Measurements from ENCODE around the gene IGIP. TPM values are rescaled to one million over a fixed set of nuclear protein-coding genes. Genes with fewer than 3 reads are reported as not detected.

IGIP gene
- total and polyA plus RNA-seq, 9 donors: 6.8 to 17.3 (median 12.9) TPM

GRCh38 chr5:140109018-140109758 is 16.5 kb upstream of the IGIP start:
- no peaks in the 10 kb centered on the region for H3K27me3 ChIP-seq
- intact Hi-C loops (cut with DNase I): no loop called here
- WGBS, 3 donors: 32 to 53% (median 36%) methylated on average over 24 of the region's 24 CpGs
- TF ChIP-seq EP300 (IDR thresholded peaks at IDR 0.05): no peak
- no peak for TF ChIP-seq POLR2A (IDR thresholded peaks at IDR 0.05)
- no peaks in the 10 kb centered on the region for H3K9me3 ChIP-seq
- H3K4me3 ChIP-seq: peak overlapping the region; percentile 83
- H3K4me1 ChIP-seq (ENCODE audit: insufficient read depth): peaks cover 15% of the 10 kb centered on the region
- no peaks in the 10 kb centered on the region for H3K36me3 ChIP-seq
- peak overlapping the region; percentile 86 to 96 for H3K27ac ChIP-seq
- peak in 4 of 5 donors; percentile 28 to 37 (median 31) for DNase-seq

DNA sequence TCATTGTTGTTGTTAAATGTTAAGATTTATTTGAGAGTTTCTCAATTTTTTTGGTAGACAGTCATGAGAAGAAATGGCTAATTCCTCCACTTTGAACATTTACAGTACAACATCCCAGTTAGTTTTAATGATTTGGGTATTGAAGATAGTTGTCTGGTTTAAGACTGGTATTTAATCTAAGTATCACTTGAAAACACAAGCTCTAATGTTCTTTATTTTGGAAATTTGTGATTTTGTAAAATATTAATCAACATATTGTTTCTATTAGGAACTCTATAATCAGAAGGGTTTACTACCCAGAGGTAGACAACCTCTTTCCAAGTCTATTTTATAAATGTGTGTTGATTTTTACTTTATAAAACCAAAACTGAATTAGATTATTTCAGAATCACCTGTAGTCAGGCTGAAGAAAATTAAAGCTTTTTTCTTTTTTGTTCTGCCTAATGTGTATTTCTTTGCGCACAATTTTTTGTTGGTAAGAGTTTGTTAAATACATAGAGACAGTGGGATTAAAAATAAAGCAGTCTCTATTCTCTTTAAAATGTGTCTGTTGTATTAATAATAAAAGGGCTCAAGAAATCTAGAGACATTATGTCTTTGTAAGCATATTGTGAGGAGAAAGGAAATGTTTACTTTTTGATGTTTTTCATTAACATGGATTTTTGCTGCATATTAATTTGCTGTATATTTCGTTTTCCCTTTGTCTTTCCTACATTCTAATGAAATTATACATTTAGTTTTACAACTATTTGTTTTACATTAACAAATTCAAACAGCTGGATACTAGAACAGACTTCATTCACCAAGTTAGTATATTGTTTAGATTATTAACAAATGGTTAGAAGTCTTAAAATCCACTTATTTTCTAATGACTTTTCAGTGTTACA is 15.7 kb upstream of the IGIP start:
- H3K9me3 ChIP-seq: no peaks in the 10 kb centered on the region
- no peak overlapping the region for H3K27ac ChIP-seq
- no peak overlapping the region for H3K4me3 ChIP-seq
- WGBS, 3 donors: 79 to 85% (median 84%) methylated on average over 2 of the region's 2 CpGs
- peaks cover 17% of the 10 kb centered on the region for H3K4me1 ChIP-seq (ENCODE audit: insufficient read depth)
- intact Hi-C loops (cut with DNase I): no loop called here
- H3K36me3 ChIP-seq: no peaks in the 10 kb centered on the region
- TF ChIP-seq, protein P1, sequence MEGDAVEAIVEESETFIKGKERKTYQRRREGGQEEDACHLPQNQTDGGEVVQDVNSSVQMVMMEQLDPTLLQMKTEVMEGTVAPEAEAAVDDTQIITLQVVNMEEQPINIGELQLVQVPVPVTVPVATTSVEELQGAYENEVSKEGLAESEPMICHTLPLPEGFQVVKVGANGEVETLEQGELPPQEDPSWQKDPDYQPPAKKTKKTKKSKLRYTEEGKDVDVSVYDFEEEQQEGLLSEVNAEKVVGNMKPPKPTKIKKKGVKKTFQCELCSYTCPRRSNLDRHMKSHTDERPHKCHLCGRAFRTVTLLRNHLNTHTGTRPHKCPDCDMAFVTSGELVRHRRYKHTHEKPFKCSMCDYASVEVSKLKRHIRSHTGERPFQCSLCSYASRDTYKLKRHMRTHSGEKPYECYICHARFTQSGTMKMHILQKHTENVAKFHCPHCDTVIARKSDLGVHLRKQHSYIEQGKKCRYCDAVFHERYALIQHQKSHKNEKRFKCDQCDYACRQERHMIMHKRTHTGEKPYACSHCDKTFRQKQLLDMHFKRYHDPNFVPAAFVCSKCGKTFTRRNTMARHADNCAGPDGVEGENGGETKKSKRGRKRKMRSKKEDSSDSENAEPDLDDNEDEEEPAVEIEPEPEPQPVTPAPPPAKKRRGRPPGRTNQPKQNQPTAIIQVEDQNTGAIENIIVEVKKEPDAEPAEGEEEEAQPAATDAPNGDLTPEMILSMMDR (IDR thresholded peaks at IDR 0.05): no peak
- TF ChIP-seq EP300 (IDR thresholded peaks at IDR 0.05) (no peak), POLR2A (IDR thresholded peaks at IDR 0.05) (no peak)
- no peaks in the 10 kb centered on the region for H3K27me3 ChIP-seq
- no peak for DNase-seq

- H3K36me3 ChIP-seq: no peaks in the 10 kb centered on the region
- peaks cover 17% of the 10 kb centered on the region for H3K4me1 ChIP-seq (ENCODE audit: insufficient read depth)
- H3K4me3 ChIP-seq: no peak overlapping the region
- H3K27ac ChIP-seq: no peak overlapping the region
- 21 to 35% (median 27%) methylated on average over 1 of the region's 1 CpG for WGBS, 3 donors
- DNase-seq: no peak
- no peaks in the 10 kb centered on the region for H3K9me3 ChIP-seq
- TF ChIP-seq, protein P1 (IDR thresholded peaks at IDR 0.05): no peak
- TF ChIP-seq EP300 (IDR thresholded peaks at IDR 0.05) (no peak), POLR2A (IDR thresholded peaks at IDR 0.05) (no peak)
- no peaks in the 10 kb centered on the region for H3K27me3 ChIP-seq
- intact Hi-C loops (cut with DNase I): no loop called here
Measured at GRCh38 chr5:140110646-140110957, 15.1 kb upstream of the IGIP start.

GRCh38 chr5:140111011-140111858 is 14.5 kb upstream of the IGIP start:
- no peaks in the 10 kb centered on the region for H3K27me3 ChIP-seq
- no peak for DNase-seq
- no peak overlapping the region for H3K27ac ChIP-seq
- no peak for TF ChIP-seq EP300 (IDR thresholded peaks at IDR 0.05)
- TF ChIP-seq, protein P1 (IDR thresholded peaks at IDR 0.05): no peak
- TF ChIP-seq POLR2A (IDR thresholded peaks at IDR 0.05): no peak
- no peak overlapping the region for H3K4me3 ChIP-seq
- 76 to 81% (median 81%) methylated on average over 18 of the region's 18 CpGs for WGBS, 3 donors
- no peaks in the 10 kb centered on the region for H3K36me3 ChIP-seq
- H3K4me1 ChIP-seq (ENCODE audit: insufficient read depth): peaks cover 17% of the 10 kb centered on the region
- no peaks in the 10 kb centered on the region for H3K9me3 ChIP-seq
- intact Hi-C loops (cut with DNase I): no loop called here
